Endothelial cell of umbilical vein (primary cell): ENCODE data around the gene DLGAP1. TPM values are rescaled to one million over a fixed set of nuclear protein-coding genes. Genes with fewer than 3 reads are reported as not detected.

Experiments used
- BruUV-seq: library from RNA; stranded (reverse); fragments of 400-500 nt; replicated peaks from 2 replicates; lab custom pipeline; 2021; lab: Mats Ljungman, UMichigan
- CTCF ChIA-PET: fragments of 300-600, 350-600 bp; sonication (Branson Sonifier 250); formaldehyde crosslinking; loops from one replicate; lab custom pipeline; 2021; ENCODE audit warnings: antibody characterized with exemption, inconsistent platforms; lab: Charles Lee
- POLR2A ChIA-PET: fragments of 300-600, 350-600 bp; sonication (Branson Sonifier 250); formaldehyde crosslinking; loops from one replicate; lab custom pipeline; 2021; ENCODE audit warnings: antibody characterized with exemption, inconsistent platforms; lab: Charles Lee
- DNase-seq: peaks from one replicate; pipeline ENCODE4 v3.0.0-alpha.2; 2011; ENCODE audit warnings: low read depth, low spot score
- FAIRE-seq: peaks from 2 replicates; lab custom pipeline; 2011; peaks lifted over from hg19 to GRCh38; lab: Jason Lieb, UNC
- H2AFZ ChIP-seq: 2 replicates; pipeline ENCODE4 v1.6.0; 2012; ENCODE audit warnings: low read depth, low read length, control low read depth, inconsistent platforms
- H3K27ac ChIP-seq: 2 replicates; pipeline ENCODE4 v1.5.1; 2011; ENCODE audit warnings: low read depth, mild to moderate bottlenecking, control low read depth, low read length, moderate library complexity; ENCODE audit not compliant: insufficient read depth
- H3K27me3 ChIP-seq, 2 experiments: 2 replicates each; pipeline versions ENCODE4 v1.6.0 to v1.6.1; 2011; ENCODE audit warnings: low read length in 2 of 2, mixed read lengths in 1 of 2; ENCODE audit not compliant: control insufficient read depth in 2 of 2, insufficient read depth in 2 of 2
- H3K36me3 ChIP-seq, 2 experiments: 2 replicates in 1 of 2; 3 replicates in 1 of 2; pipeline ENCODE4 v1.5.1; 2011; ENCODE audit warnings: low read length in 2 of 2, mild to moderate bottlenecking in 1 of 2, moderate library complexity in 1 of 2; ENCODE audit not compliant: control insufficient read depth in 2 of 2, insufficient read depth in 2 of 2; ENCODE audit errors: extremely low read depth in 1 of 2
- H3K4me1 ChIP-seq: 3 replicates; pipeline ENCODE4 v1.5.1; 2011; ENCODE audit warnings: mild to moderate bottlenecking, low read length; ENCODE audit not compliant: control insufficient read depth, insufficient read depth; ENCODE audit errors: extremely low read depth
- H3K4me2 ChIP-seq: 2 replicates; pipeline ENCODE4 v1.6.1; 2011; ENCODE audit warnings: low read length, control low read depth, mixed read lengths; ENCODE audit not compliant: insufficient read depth
- H3K4me3 ChIP-seq, 3 experiments: fragments of 200-600 bp in 1 of 3; sonication (generic), shearing (Covaris generic) in 1 of 3; replicated peaks in 1 of 3; 2 replicates each; pipeline ENCODE4 v1.5.1; 2011 to 2016; ENCODE audit warnings: control low read depth in 3 of 3, low read length in 3 of 3, mild to moderate bottlenecking in 2 of 3, inconsistent platforms in 1 of 3, low read depth in 1 of 3, moderate library complexity in 1 of 3; ENCODE audit not compliant: insufficient read depth in 1 of 3
- H3K79me2 ChIP-seq: 2 replicates; pipeline ENCODE4 v1.6.0; 2012; ENCODE audit warnings: low read length, inconsistent platforms; ENCODE audit not compliant: control insufficient read depth, insufficient read depth
- H3K9ac ChIP-seq: replicated peaks from 2 replicates; pipeline ENCODE3; 2011; ENCODE audit warnings: low read length, control low read depth; ENCODE audit not compliant: insufficient read depth; ENCODE audit errors: extremely low read depth
- H3K9me1 ChIP-seq: replicated peaks from 3 replicates; pipeline ENCODE4 v1.6.0; 2011; ENCODE audit warnings: mild to moderate bottlenecking, low read length; ENCODE audit not compliant: control insufficient read depth, insufficient read depth; ENCODE audit errors: extremely low read depth
- H3K9me3 ChIP-seq: replicated peaks from 2 replicates; pipeline ENCODE4 v1.5.1; 2012; ENCODE audit warnings: low read length, inconsistent platforms; ENCODE audit not compliant: control insufficient read depth, insufficient read depth
- H4K20me1 ChIP-seq: replicated peaks from 2 replicates; pipeline ENCODE3; 2011; ENCODE audit warnings: mild to moderate bottlenecking, low read length; ENCODE audit not compliant: control insufficient read depth, insufficient read depth; ENCODE audit errors: extremely low read depth
- EZH2 ChIP-seq: IDR thresholded peaks from 2 replicates; pipeline ENCODE4 v1.6.1; 2012; ENCODE audit warnings: borderline replicate concordance, low read depth, mild to moderate bottlenecking, moderate library complexity, low read length, inconsistent platforms; ENCODE audit not compliant: severe bottlenecking
- GATA2 ChIP-seq: IDR thresholded peaks from 2 replicates; pipeline ENCODE4 v1.7.0; 2011; ENCODE audit warnings: low read depth, mild to moderate bottlenecking, moderate library complexity, mixed read lengths, low read length; ENCODE audit not compliant: insufficient read length, insufficient read depth
- JUN ChIP-seq: IDR thresholded peaks from 2 replicates; pipeline ENCODE4 v1.6.1; 2011; ENCODE audit warnings: borderline replicate concordance, low read depth; ENCODE audit not compliant: insufficient read length, insufficient read depth
- MAX ChIP-seq: IDR thresholded peaks from 2 replicates; pipeline ENCODE4 v1.6.1; 2011; ENCODE audit not compliant: insufficient read depth, insufficient read length
- MYC ChIP-seq: IDR thresholded peaks from one replicate; pipeline ENCODE4 v1.6.1; 2011; ENCODE audit warnings: mild to moderate bottlenecking, low read depth, low read length
- POLR2A ChIP-seq: IDR thresholded peaks from 2 replicates; pipeline ENCODE4 v1.6.1; 2012; ENCODE audit warnings: low read depth, mild to moderate bottlenecking, control low read depth, low read length
- POLR2AphosphoS5 ChIP-seq: IDR thresholded peaks from 2 replicates; pipeline ENCODE4 v1.6.1; 2012; ENCODE audit warnings: low read depth, mild to moderate bottlenecking, control low read depth, low read length, moderate library complexity; ENCODE audit not compliant: insufficient read depth
- dilution Hi-C: fragments of 300-500 bp; cut with MboI; formaldehyde crosslinking; loops from one replicate; pipeline ENCODE4 v1.15.0; 2019; ENCODE audit warnings: low sequenced_read_pairs; ENCODE audit not compliant: extremely low pct_ligation_motif_present
- intact Hi-C: fragments of 100-400 bp; cut with micrococcal nuclease; formaldehyde crosslinking; loops from one replicate; pipeline ENCODE4 v1.10.0; 2022
- polyA plus RNA-seq, 4 experiments: library from polyadenylated mRNA; depleted of rRNA in 3 of 4; stranded (reverse) in 3 of 4; unstranded in 1 of 4; fragments of >200 nt; gene quantifications; 2 replicates each; pipeline versions ENCODE4 v1.2.1 to v1.2.3, GENCODE V29; 2011 to 2012; ENCODE audit warnings: missing spikeins in 1 of 4
- total RNA-seq: library from RNA; stranded (reverse); gene quantifications from 2 replicates; pipeline ENCODE4 v1.2.3, GENCODE V29; 2021
- TF ChIP-seq, protein P1 (sequence below), 2 donors: IDR thresholded peaks; 1 replicate in 1 of 2; 2 replicates in 1 of 2; pipeline ENCODE4 v1.5.1; 2011; ENCODE audit warnings: low read length in 2 of 2, mild to moderate bottlenecking in 2 of 2, moderate library complexity in 2 of 2, control low read depth in 1 of 2, inconsistent platforms in 1 of 2, low read depth in 1 of 2; ENCODE audit not compliant: insufficient read depth in 1 of 2; ENCODE audit errors: extremely low read depth in 1 of 2

Gene DLGAP1
- total and polyA plus RNA-seq, 2 donors (not counting 3 experiments of a cell fraction or from before 2014, with no cell fraction given), result 0.04 TPM; not detected in 1

- Histone ChIP-seq H3K27me3 (no peaks in the 10 kb centered on the region), H2AFZ (no peak overlapping the region), H3K4me1 (no peaks in the 10 kb centered on the region), H3K4me2 (no peak overlapping the region), H3K27ac (no peak overlapping the region), H3K9me3 (no peaks in the 10 kb centered on the region), H4K20me1 (no peaks in the 10 kb centered on the region), H3K36me3 (no peaks in the 10 kb centered on the region), H3K9ac (no peak overlapping the region), H3K9me1 (no peaks in the 10 kb centered on the region), H3K4me3 (no peak overlapping the region), H3K79me2 (no peaks in the 10 kb centered on the region)
- DNase-seq (no peak), FAIRE-seq (no peak)
- intact Hi-C loops, result no loop called here
- dilution Hi-C loops, result no loop called here
- POLR2A ChIA-PET, result no interaction called here
- TF ChIP-seq POLR2A (no peak), MYC (no peak), EZH2 (no peak), JUN (no peak), POLR2AphosphoS5 (no peak), MAX (no peak), GATA2 (no peak)
- TF ChIP-seq, protein P1, sequence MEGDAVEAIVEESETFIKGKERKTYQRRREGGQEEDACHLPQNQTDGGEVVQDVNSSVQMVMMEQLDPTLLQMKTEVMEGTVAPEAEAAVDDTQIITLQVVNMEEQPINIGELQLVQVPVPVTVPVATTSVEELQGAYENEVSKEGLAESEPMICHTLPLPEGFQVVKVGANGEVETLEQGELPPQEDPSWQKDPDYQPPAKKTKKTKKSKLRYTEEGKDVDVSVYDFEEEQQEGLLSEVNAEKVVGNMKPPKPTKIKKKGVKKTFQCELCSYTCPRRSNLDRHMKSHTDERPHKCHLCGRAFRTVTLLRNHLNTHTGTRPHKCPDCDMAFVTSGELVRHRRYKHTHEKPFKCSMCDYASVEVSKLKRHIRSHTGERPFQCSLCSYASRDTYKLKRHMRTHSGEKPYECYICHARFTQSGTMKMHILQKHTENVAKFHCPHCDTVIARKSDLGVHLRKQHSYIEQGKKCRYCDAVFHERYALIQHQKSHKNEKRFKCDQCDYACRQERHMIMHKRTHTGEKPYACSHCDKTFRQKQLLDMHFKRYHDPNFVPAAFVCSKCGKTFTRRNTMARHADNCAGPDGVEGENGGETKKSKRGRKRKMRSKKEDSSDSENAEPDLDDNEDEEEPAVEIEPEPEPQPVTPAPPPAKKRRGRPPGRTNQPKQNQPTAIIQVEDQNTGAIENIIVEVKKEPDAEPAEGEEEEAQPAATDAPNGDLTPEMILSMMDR (IDR thresholded peaks at IDR 0.05; ENCODE audit: extremely low read depth in 1 of 2, insufficient read depth in 1 of 2, low read depth in 1 of 2, low read length in 2 of 2), result no peak
- CTCF ChIA-PET, result interaction anchor here (0.6 kb wide), 1 partner anchor 945 kb away, joined by 3 read pairs; no protein-coding TSS in a partner anchor
- BruUV-seq, result no TSS peak
These were observed 221.6 kb downstream of the DLGAP1 start for GRCh38 chr18:4233468-4233867.
